ENCODE data around the gene RALGPS1.

RALGPS1 gene

DNA sequence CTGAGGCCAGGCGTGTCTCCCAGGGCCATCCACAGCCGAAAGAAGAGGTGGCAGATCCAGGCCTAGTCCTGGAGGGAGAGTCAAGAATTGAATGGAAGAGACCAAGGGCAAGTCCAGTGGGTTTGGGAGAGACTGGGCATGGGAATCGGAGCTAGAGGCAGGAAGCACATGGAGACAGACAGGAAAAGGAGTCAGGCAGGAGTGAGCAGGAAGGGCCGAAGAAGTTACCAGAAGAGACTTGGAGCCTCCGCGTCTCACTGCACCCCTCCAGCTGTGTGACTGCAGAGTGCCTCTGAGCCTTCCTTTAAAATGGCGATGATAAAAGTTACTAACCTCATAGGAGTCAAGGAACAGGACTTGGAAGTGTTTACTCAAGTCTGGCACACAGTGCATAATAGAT, 272.2 kb downstream of the RALGPS1 start:
- Histone ChIP-seq H3K4me2 (ENCODE audit: low read length) (no peak overlapping the region), H3K79me2 (ENCODE audit: control insufficient read depth, low read length) (no peaks in the 10 kb centered on the region), H3K9me3 (ENCODE audit: control insufficient read depth, insufficient read depth, low read length) (no peaks in the 10 kb centered on the region), H3F3A (ENCODE audit: control insufficient read depth, insufficient read depth) (no peaks in the 10 kb centered on the region), H3K27ac (ENCODE audit: low read depth, low read length) (no peak overlapping the region), H3K9me2 (replicated peaks; ENCODE audit: control insufficient read depth, low read length) (no peaks in the 10 kb centered on the region), H3K27me3 (ENCODE audit: control insufficient read depth, low read length) (no peaks in the 10 kb centered on the region), H4K20me1 (ENCODE audit: control insufficient read depth, insufficient read depth, low read depth, low read length) (no peaks in the 10 kb centered on the region), H3K4me1 (ENCODE audit: control insufficient read depth, low read length) (no peaks in the 10 kb centered on the region), H3K4me3 (ENCODE audit: low read length) (no peak overlapping the region), H3K36me3 (ENCODE audit: control insufficient read depth, low read length) (no peaks in the 10 kb centered on the region)
- no peak for TF ChIP-seq EZH2phosphoT487 (IDR thresholded peaks at IDR 0.05; ENCODE audit: borderline replicate concordance, low read length)
- TF ChIP-seq, protein P1, sequence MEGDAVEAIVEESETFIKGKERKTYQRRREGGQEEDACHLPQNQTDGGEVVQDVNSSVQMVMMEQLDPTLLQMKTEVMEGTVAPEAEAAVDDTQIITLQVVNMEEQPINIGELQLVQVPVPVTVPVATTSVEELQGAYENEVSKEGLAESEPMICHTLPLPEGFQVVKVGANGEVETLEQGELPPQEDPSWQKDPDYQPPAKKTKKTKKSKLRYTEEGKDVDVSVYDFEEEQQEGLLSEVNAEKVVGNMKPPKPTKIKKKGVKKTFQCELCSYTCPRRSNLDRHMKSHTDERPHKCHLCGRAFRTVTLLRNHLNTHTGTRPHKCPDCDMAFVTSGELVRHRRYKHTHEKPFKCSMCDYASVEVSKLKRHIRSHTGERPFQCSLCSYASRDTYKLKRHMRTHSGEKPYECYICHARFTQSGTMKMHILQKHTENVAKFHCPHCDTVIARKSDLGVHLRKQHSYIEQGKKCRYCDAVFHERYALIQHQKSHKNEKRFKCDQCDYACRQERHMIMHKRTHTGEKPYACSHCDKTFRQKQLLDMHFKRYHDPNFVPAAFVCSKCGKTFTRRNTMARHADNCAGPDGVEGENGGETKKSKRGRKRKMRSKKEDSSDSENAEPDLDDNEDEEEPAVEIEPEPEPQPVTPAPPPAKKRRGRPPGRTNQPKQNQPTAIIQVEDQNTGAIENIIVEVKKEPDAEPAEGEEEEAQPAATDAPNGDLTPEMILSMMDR (IDR thresholded peaks at IDR 0.05; ENCODE audit: low read depth, low read length, poor library complexity, severe bottlenecking), result no peak

DNA sequence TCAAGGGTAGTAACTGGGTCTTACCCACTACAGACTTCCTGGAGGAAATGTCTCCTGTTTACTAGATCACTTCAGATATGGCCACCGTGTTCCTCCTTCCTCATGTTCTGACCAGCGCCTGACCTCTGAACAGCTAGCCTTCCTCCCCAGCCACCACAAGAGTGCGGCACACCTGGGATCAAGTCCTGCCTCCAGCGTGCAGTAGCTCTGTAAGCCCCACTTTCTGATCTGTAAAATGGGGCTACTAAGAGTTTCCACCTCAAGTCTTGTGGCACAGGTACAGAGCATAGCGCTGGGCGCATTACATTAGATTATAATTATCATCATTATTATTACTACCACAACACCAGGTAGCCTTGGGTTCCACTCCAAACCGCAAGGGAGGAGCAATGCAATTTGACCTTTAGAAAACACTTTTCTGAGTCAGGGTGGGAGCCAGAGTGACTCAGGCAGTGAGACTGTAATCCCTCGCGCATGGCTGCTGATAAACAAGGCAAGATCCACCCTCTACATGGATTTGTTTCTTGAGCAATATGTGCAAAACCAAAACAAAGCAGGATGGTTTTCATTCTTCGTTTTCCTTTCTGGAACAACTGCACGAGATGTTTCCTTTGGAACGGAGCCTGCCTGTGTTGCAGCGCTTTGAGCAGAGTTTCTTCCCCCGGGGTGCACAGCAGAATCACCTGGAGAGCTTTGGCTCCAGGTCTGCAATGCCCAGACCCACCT, 272.8 kb downstream of the RALGPS1 start:
- Histone ChIP-seq H3K79me2 (ENCODE audit: control insufficient read depth, low read length) (no peaks in the 10 kb centered on the region), H3K9me3 (ENCODE audit: control insufficient read depth, insufficient read depth, low read length) (no peaks in the 10 kb centered on the region), H3K4me3 (ENCODE audit: low read length) (no peak overlapping the region), H3K27me3 (ENCODE audit: control insufficient read depth, low read length) (no peaks in the 10 kb centered on the region), H3K4me2 (ENCODE audit: low read length) (no peak overlapping the region), H3K4me1 (ENCODE audit: control insufficient read depth, low read length) (no peaks in the 10 kb centered on the region), H3K27ac (ENCODE audit: low read depth, low read length) (no peak overlapping the region), H3K9me2 (replicated peaks; ENCODE audit: control insufficient read depth, low read length) (no peaks in the 10 kb centered on the region), H3K36me3 (ENCODE audit: control insufficient read depth, low read length) (no peaks in the 10 kb centered on the region), H3F3A (ENCODE audit: control insufficient read depth, insufficient read depth) (no peaks in the 10 kb centered on the region), H4K20me1 (ENCODE audit: control insufficient read depth, insufficient read depth, low read depth, low read length) (no peaks in the 10 kb centered on the region)
- TF ChIP-seq, protein P1 (IDR thresholded peaks at IDR 0.05; ENCODE audit: low read depth, low read length, poor library complexity, severe bottlenecking), result no peak
- no peak for TF ChIP-seq EZH2phosphoT487 (IDR thresholded peaks at IDR 0.05; ENCODE audit: borderline replicate concordance, low read length)

DNA sequence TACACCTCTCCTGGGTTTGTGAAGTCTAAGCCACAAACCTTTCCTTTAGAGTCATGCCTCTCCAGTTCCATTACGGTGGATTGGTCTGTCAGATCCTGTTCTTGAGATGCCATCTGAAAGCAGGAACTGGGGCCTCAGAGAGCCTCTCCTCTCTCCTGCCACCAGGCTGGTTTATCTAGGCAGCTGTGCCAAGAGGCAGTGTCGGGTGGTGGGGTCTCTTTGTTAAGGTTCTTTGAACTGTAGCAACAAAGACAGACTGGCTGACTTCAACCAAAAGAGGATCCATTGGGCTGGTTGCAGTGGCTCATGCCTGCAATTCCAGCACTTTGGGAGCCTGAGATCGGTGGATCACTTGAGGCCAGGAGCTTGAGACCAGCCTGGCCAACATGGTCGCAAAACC, 273.8 kb downstream of the RALGPS1 start:
- H3F3A ChIP-seq (ENCODE audit: control insufficient read depth, insufficient read depth), result no peaks in the 10 kb centered on the region
- no peak for TF ChIP-seq EZH2phosphoT487 (IDR thresholded peaks at IDR 0.05; ENCODE audit: borderline replicate concordance, low read length)
- TF ChIP-seq, protein P1 (IDR thresholded peaks at IDR 0.05; ENCODE audit: low read depth, low read length, poor library complexity, severe bottlenecking), result no peak
- no peak overlapping the region for H3K27ac ChIP-seq (ENCODE audit: low read depth, low read length)

More for the DNA sequence above, 273.8 kb downstream of the RALGPS1 start:
- H3K4me3 ChIP-seq (ENCODE audit: low read length), result no peak overlapping the region
- H3K27me3 ChIP-seq (ENCODE audit: control insufficient read depth, low read length), result no peaks in the 10 kb centered on the region
- no peaks in the 10 kb centered on the region for H4K20me1 ChIP-seq (ENCODE audit: control insufficient read depth, insufficient read depth, low read depth, low read length)
- H3K4me2 ChIP-seq (ENCODE audit: low read length), result no peak overlapping the region
- no peaks in the 10 kb centered on the region for H3K9me3 ChIP-seq (ENCODE audit: control insufficient read depth, insufficient read depth, low read length)
- H3K4me1 ChIP-seq (ENCODE audit: control insufficient read depth, low read length), result no peaks in the 10 kb centered on the region
- H3K36me3 ChIP-seq (ENCODE audit: control insufficient read depth, low read length), result no peaks in the 10 kb centered on the region
- no peaks in the 10 kb centered on the region for H3K79me2 ChIP-seq (ENCODE audit: control insufficient read depth, low read length)
- no peaks in the 10 kb centered on the region for H3K9me2 ChIP-seq (replicated peaks; ENCODE audit: control insufficient read depth, low read length)

All from DOHH2 (cell line).